HCT116 (cell line): ENCODE measurements around the gene OR8G1. TPM values are rescaled to one million over a fixed set of nuclear protein-coding genes. Genes with fewer than 3 reads are reported as not detected.
"Not testable (repeated sequence)": the region's sequence is repeated elsewhere in the genome, so short reads cannot be mapped to it uniquely, and the experiment has no call there.

Experiments
- ATAC-seq: fragments of 200-7000 bp; cut with Tn5 transposase; 2 replicates; pipeline ENCODE4 v1.9.1; 2020; ENCODE audit warnings: mild to moderate bottlenecking, moderate library complexity
- BruUV-seq: library from RNA; stranded (reverse); fragments of 400-500 nt; replicated peaks from 2 replicates; lab custom pipeline; 2021; lab: Mats Ljungman, UMichigan
- CTCF ChIA-PET: fragments of 300-600 bp; sonication (Branson Sonifier 250); formaldehyde crosslinking; loops from one replicate; lab custom pipeline; 2021; ENCODE audit warnings: antibody characterized with exemption; lab: Charles Lee
- POLR2A ChIA-PET: fragments of 300-600, 350-600 bp; sonication (Branson Sonifier 250); formaldehyde crosslinking; loops from one replicate; lab custom pipeline; 2021; ENCODE audit warnings: antibody characterized with exemption; lab: Charles Lee
- RAD21 ChIA-PET, 2 experiments: fragments of 300-600 bp; sonication (Branson Sonifier 250); formaldehyde crosslinking; loops; one replicate each; lab custom pipeline; 2023; ENCODE audit warnings: low total read pairs in 2 of 2; ENCODE audit not compliant: uncharacterized antibody in 2 of 2, unreplicated experiment in 2 of 2, low non-redundant PET in 1 of 2; lab: Charles Lee
- DNase-seq: peaks from one replicate; pipeline ENCODE4 v3.0.0-alpha.2; 2010; ENCODE audit warnings: low read depth, low spot score
- H2AFZ ChIP-seq: fragments of 200-600 bp; shearing (Covaris generic), sonication (generic); 2 replicates; pipeline ENCODE4 v1.6.1; 2017; ENCODE audit warnings: low read depth, mixed run types, mixed read lengths, antibody characterized with exemption, low read length; ENCODE audit not compliant: poor library complexity, severe bottlenecking
- H3K27ac ChIP-seq: 2 replicates; pipeline ENCODE4 v1.5.1; 2012; ENCODE audit warnings: low read depth, low read length
- H3K27me3 ChIP-seq: fragments of 200-600 bp; sonication (generic); 2 replicates; pipeline ENCODE4 v1.6.1; 2016; ENCODE audit warnings: mixed run types, low read length, mixed read lengths; ENCODE audit not compliant: insufficient read depth
- H3K36me3 ChIP-seq, 2 experiments: fragments of 200-500 bp in 1 of 2; fragments of 200-600 bp in 1 of 2; sonication (Bioruptor generic) in 1 of 2; sonication (generic) in 1 of 2; 2 replicates each; pipeline versions ENCODE4 v1.5.1 to v1.6.1; 2014 to 2016; ENCODE audit warnings: low read length in 2 of 2, inconsistent platforms in 1 of 2, mixed read lengths in 1 of 2, mixed run types in 1 of 2; ENCODE audit not compliant: insufficient read depth in 2 of 2, control insufficient read depth in 1 of 2
- H3K4me1 ChIP-seq, 2 experiments: fragments of 200-600 bp in 1 of 2; sonication (generic) in 1 of 2; 2 replicates each; pipeline versions ENCODE4 v1.5.1 to v1.6.1; 2012 to 2017; ENCODE audit warnings: low read length in 2 of 2, inconsistent platforms in 1 of 2, mild to moderate bottlenecking in 1 of 2, mixed read lengths in 1 of 2, mixed run types in 1 of 2, moderate library complexity in 1 of 2; ENCODE audit not compliant: insufficient read depth in 2 of 2, control insufficient read depth in 1 of 2
- H3K4me2 ChIP-seq: fragments of 200-600 bp; sonication (generic); 2 replicates; pipeline ENCODE4 v1.6.1; 2017; ENCODE audit warnings: mixed run types, low read length, mixed read lengths
- H3K4me3 ChIP-seq, 2 experiments: fragments of 200-600 bp in 1 of 2; sonication (generic) in 1 of 2; replicated peaks in 1 of 2; 2 replicates each; pipeline ENCODE4 v1.5.1; 2011 to 2016; ENCODE audit warnings: low read length in 2 of 2, control low read depth in 1 of 2, low read depth in 1 of 2, mild to moderate bottlenecking in 1 of 2, mixed read lengths in 1 of 2, mixed run types in 1 of 2
- H3K79me2 ChIP-seq: fragments of 200-600 bp; sonication (generic); 2 replicates; pipeline ENCODE4 v1.6.1; 2017; ENCODE audit warnings: mild to moderate bottlenecking, mixed run types, low read length, moderate library complexity, mixed read lengths; ENCODE audit not compliant: insufficient read depth
- H3K9ac ChIP-seq: fragments of 200-600 bp; sonication (generic); 2 replicates; pipeline ENCODE4 v1.6.1; 2016; ENCODE audit warnings: low read length, mixed read lengths
- H3K9me2 ChIP-seq: fragments of 200-600 bp; sonication (generic), shearing (Covaris generic); 2 replicates; pipeline ENCODE4 v1.6.1; 2017; ENCODE audit warnings: mixed run types, mild to moderate bottlenecking, moderate library complexity; ENCODE audit not compliant: insufficient read depth
- H3K9me3 ChIP-seq, 2 experiments: fragments of 200-500 bp in 1 of 2; fragments of 200-600 bp in 1 of 2; sonication (Bioruptor generic) in 1 of 2; sonication (generic) in 1 of 2; 2 replicates each; pipeline ENCODE4 v1.6.1; 2014 to 2017; ENCODE audit warnings: low read length in 2 of 2, mixed read lengths in 2 of 2, inconsistent platforms in 1 of 2, low read depth in 1 of 2, mild to moderate bottlenecking in 1 of 2, mixed run types in 1 of 2, moderate library complexity in 1 of 2; ENCODE audit not compliant: control insufficient read depth in 1 of 2, insufficient read depth in 1 of 2
- H4K20me1 ChIP-seq: fragments of 200-600 bp; sonication (generic), shearing (Covaris generic); 2 replicates; pipeline ENCODE4 v1.6.1; 2017; ENCODE audit warnings: mixed run types, mild to moderate bottlenecking, moderate library complexity; ENCODE audit not compliant: insufficient read depth
- CBX3 ChIP-seq: IDR thresholded peaks from 2 replicates; pipeline ENCODE4 v1.6.1; 2012; ENCODE audit warnings: low read depth
- CEBPB ChIP-seq: IDR thresholded peaks from 2 replicates; pipeline ENCODE4 v1.6.1; 2012; ENCODE audit warnings: low read depth
- EGR1 ChIP-seq: IDR thresholded peaks from 2 replicates; pipeline ENCODE4 v1.6.1; 2012; ENCODE audit warnings: low read depth
- ELF1 ChIP-seq: IDR thresholded peaks from 2 replicates; pipeline ENCODE4 v1.6.1; 2012; ENCODE audit warnings: low read depth, borderline replicate concordance
- EZH2 ChIP-seq: fragments of 200-600 bp; sonication (generic); IDR thresholded peaks from 2 replicates; pipeline ENCODE4 v1.6.1; 2017; ENCODE audit warnings: antibody characterized with exemption, mixed run types
- FOSL1 ChIP-seq: IDR thresholded peaks from 2 replicates; pipeline ENCODE4 v1.6.1; 2012; ENCODE audit warnings: low read depth
- SIN3A ChIP-seq: IDR thresholded peaks from 2 replicates; pipeline ENCODE4 v1.6.1; 2012; ENCODE audit warnings: low read depth
- ZFX ChIP-seq: fragments of 450-650 bp; IDR thresholded peaks from 2 replicates; pipeline ENCODE4 v1.6.1; 2017
- intact Hi-C: fragments of 100-400 bp; cut with micrococcal nuclease; formaldehyde crosslinking; loops from 2 replicates; pipeline ENCODE4 v1.10.0; 2022
- total RNA-seq: library from RNA; stranded (reverse); gene quantifications from one replicate; pipeline ENCODE4 v1.2.1, GENCODE V29; 2021; ENCODE audit not compliant: unreplicated experiment
- TF ChIP-seq, protein P1 (sequence below): IDR thresholded peaks from 2 replicates; pipeline ENCODE4 v1.6.1; 2012
- TF ChIP-seq, protein P2 (sequence below): IDR thresholded peaks from 2 replicates; pipeline ENCODE4 v1.6.1; 2012
- TF ChIP-seq, protein P3 (sequence below): IDR thresholded peaks from 2 replicates; pipeline ENCODE4 v1.6.1; 2012; ENCODE audit warnings: low read depth
- TF ChIP-seq, protein P4 (sequence below): IDR thresholded peaks from 2 replicates; pipeline ENCODE4 v1.6.1; 2011; ENCODE audit warnings: mild to moderate bottlenecking, low read length, moderate library complexity; ENCODE audit not compliant: insufficient replicate concordance; ENCODE audit errors: extremely low read depth

OR8G1 gene
- total RNA-seq, 1 experiment from 2014 or later = not detected

DNA sequence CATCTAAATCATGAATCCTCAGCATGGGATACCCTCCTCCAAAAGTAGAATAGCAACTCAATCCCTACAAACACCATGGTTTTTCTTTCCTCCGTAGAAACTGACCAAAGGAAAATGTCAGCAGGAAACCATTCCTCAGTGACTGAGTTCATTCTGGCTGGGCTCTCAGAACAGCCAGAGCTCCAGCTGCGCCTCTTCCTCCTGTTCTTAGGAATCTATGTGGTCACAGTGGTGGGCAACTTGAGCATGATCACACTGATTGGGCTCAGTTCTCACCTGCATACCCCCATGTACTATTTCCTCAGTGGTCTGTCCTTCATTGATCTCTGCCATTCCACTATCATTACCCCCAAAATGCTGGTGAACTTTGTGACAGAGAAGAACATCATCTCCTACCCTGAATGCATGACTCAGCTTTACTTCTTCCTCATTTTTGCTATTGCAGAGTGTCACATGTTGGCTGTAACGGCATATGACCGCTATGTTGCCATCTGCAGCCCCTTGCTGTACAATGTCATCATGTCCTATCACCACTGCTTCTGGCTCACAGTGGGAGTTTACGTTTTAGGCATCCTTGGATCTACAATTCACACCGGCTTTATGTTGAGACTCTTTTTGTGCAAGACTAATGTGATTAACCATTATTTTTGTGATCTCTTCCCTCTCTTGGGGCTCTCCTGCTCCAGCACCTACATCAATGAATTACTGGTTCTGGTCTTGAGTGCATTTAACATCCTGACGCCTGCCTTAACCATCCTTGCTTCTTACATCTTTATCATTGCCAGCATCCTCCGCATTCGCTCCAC is 16.1 kb upstream of the OR8G1 start:
- ATAC-seq, DNase-seq, H3K4me1 ChIP-seq, CTCF ChIA-PET, BruUV-seq, intact Hi-C loops, H4K20me1 ChIP-seq, H3K9me2 ChIP-seq, H3K9me3 ChIP-seq, H3K9ac ChIP-seq, RAD21 ChIA-PET, POLR2A ChIA-PET, H3K4me3 ChIP-seq, H2AFZ ChIP-seq, H3K27ac ChIP-seq, H3K79me2 ChIP-seq, H3K4me2 ChIP-seq, H3K36me3 ChIP-seq: not testable (repeated sequence)
- H3K27me3 ChIP-seq = peaks cover 27% of the 10 kb centered on the region

DNA sequence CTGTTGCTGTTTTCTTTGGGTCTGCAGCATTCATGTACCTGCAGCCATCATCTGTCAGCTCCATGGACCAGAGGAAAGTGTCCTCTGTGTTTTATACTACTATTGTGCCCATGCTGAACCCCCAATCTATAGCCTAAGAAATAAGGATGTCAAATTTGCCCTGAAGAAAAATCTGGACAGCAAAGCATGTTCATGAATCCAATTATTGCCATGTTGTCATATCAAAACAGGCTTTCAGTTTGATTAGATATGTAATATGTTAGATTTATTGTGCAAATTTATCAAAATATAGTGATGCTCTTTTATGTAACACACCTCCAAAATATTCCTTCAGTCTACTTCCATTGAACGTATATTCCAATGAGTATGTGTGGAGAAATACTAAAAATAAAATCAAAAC is 15.4 kb upstream of the OR8G1 start:
- H3K9me3 ChIP-seq = no peaks in the 10 kb centered on the region
- ChIA-PET POLR2A (no interaction called here), RAD21 (no interaction called here), CTCF (no interaction called here)
- no TSS peak for BruUV-seq
- peaks cover 26% of the 10 kb centered on the region for H3K27me3 ChIP-seq
- no peaks in the 10 kb centered on the region for H4K20me1 ChIP-seq
- H3K4me2 ChIP-seq = no peak overlapping the region
- ATAC-seq (no peak), DNase-seq (no peak)
- no peaks in the 10 kb centered on the region for H3K79me2 ChIP-seq
- no peaks in the 10 kb centered on the region for H3K4me1 ChIP-seq
- no peak overlapping the region for H3K27ac ChIP-seq
- no peak overlapping the region for H3K4me3 ChIP-seq
- H3K36me3 ChIP-seq = no peaks in the 10 kb centered on the region
- H3K9me2 ChIP-seq = no peaks in the 10 kb centered on the region
- intact Hi-C loops = no loop called here
- H3K9ac ChIP-seq = no peak overlapping the region
- no peak overlapping the region for H2AFZ ChIP-seq
- no peak for TF ChIP-seq CBX3
- TF ChIP-seq, protein P1, sequence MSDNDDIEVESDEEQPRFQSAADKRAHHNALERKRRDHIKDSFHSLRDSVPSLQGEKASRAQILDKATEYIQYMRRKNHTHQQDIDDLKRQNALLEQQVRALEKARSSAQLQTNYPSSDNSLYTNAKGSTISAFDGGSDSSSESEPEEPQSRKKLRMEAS = no peak
- no peak for TF ChIP-seq FOSL1
- no peak for TF ChIP-seq SIN3A
- no peak for TF ChIP-seq ZFX
- TF ChIP-seq, protein P2, sequence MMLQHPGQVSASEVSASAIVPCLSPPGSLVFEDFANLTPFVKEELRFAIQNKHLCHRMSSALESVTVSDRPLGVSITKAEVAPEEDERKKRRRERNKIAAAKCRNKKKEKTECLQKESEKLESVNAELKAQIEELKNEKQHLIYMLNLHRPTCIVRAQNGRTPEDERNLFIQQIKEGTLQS = no peak
- TF ChIP-seq CEBPB = no peak
- no peak for TF ChIP-seq EGR1
- TF ChIP-seq, protein P3, sequence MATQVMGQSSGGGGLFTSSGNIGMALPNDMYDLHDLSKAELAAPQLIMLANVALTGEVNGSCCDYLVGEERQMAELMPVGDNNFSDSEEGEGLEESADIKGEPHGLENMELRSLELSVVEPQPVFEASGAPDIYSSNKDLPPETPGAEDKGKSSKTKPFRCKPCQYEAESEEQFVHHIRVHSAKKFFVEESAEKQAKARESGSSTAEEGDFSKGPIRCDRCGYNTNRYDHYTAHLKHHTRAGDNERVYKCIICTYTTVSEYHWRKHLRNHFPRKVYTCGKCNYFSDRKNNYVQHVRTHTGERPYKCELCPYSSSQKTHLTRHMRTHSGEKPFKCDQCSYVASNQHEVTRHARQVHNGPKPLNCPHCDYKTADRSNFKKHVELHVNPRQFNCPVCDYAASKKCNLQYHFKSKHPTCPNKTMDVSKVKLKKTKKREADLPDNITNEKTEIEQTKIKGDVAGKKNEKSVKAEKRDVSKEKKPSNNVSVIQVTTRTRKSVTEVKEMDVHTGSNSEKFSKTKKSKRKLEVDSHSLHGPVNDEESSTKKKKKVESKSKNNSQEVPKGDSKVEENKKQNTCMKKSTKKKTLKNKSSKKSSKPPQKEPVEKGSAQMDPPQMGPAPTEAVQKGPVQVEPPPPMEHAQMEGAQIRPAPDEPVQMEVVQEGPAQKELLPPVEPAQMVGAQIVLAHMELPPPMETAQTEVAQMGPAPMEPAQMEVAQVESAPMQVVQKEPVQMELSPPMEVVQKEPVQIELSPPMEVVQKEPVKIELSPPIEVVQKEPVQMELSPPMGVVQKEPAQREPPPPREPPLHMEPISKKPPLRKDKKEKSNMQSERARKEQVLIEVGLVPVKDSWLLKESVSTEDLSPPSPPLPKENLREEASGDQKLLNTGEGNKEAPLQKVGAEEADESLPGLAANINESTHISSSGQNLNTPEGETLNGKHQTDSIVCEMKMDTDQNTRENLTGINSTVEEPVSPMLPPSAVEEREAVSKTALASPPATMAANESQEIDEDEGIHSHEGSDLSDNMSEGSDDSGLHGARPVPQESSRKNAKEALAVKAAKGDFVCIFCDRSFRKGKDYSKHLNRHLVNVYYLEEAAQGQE = no peak
- TF ChIP-seq ELF1 = no peak
- no peak for TF ChIP-seq EZH2
- TF ChIP-seq, protein P4, sequence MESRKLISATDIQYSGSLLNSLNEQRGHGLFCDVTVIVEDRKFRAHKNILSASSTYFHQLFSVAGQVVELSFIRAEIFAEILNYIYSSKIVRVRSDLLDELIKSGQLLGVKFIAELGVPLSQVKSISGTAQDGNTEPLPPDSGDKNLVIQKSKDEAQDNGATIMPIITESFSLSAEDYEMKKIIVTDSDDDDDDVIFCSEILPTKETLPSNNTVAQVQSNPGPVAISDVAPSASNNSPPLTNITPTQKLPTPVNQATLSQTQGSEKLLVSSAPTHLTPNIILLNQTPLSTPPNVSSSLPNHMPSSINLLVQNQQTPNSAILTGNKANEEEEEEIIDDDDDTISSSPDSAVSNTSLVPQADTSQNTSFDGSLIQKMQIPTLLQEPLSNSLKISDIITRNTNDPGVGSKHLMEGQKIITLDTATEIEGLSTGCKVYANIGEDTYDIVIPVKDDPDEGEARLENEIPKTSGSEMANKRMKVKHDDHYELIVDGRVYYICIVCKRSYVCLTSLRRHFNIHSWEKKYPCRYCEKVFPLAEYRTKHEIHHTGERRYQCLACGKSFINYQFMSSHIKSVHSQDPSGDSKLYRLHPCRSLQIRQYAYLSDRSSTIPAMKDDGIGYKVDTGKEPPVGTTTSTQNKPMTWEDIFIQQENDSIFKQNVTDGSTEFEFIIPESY = no peak
